SK-N-SH (cell line): ENCODE measurements around the gene MMP21. TPM values are rescaled to one million over a fixed set of nuclear protein-coding genes. Genes with fewer than 3 reads are reported as not detected.

Experiments used
- CTCF ChIA-PET: fragments of 300-600, 350-600 bp; formaldehyde crosslinking; extraction: SDS; loops from one replicate; lab custom pipeline; 2021; lab: Yijun Ruan, JAX
- POLR2A ChIA-PET: fragments of 350-600 bp; sonication (Branson Sonifier 250); formaldehyde crosslinking; extraction: SDS; loops from one replicate; lab custom pipeline; 2020; ENCODE audit warnings: antibody characterized with exemption, inconsistent platforms; lab: Yijun Ruan, JAX
- DNase-seq: peaks from one replicate; pipeline ENCODE4 v3.0.0; 2012
- H2AFZ ChIP-seq: fragments of 200-600 bp; sonication (generic); 2 replicates; pipeline ENCODE4 v1.8.1; 2016; ENCODE audit warnings: antibody characterized with exemption, mild to moderate bottlenecking, low read depth
- H3F3A ChIP-seq: fragments of 200-600 bp; sonication (generic); replicated peaks from 2 replicates; pipeline ENCODE3; 2016; ENCODE audit warnings: antibody characterized with exemption, mild to moderate bottlenecking; ENCODE audit not compliant: insufficient read depth
- H3K27ac ChIP-seq, 2 experiments: fragments of 200-500 bp in 1 of 2; fragments of 200-600 bp in 1 of 2; sonication (Bioruptor generic) in 1 of 2; sonication (generic), shearing (Covaris generic) in 1 of 2; 2 replicates each; pipeline versions ENCODE4 v1.5.1 to v1.6.1; 2014 to 2016; ENCODE audit warnings: low read depth in 2 of 2, inconsistent platforms in 1 of 2, low read length in 1 of 2, mild to moderate bottlenecking in 1 of 2, mixed read lengths in 1 of 2
- H3K27me3 ChIP-seq: fragments of 200-600 bp; sonication (generic), shearing (Covaris generic); 2 replicates; pipeline ENCODE4 v1.6.1; 2016; ENCODE audit warnings: mixed run types; ENCODE audit not compliant: insufficient read depth
- H3K36me3 ChIP-seq, 2 experiments: fragments of 200-500 bp in 1 of 2; fragments of 200-600 bp in 1 of 2; sonication (Bioruptor generic) in 1 of 2; sonication (generic) in 1 of 2; replicated peaks in 1 of 2; 2 replicates each; pipeline versions ENCODE3 to v1.5.1; 2014 to 2016; ENCODE audit warnings: low read length in 1 of 2, mild to moderate bottlenecking in 1 of 2; ENCODE audit not compliant: insufficient read depth in 2 of 2, control insufficient read depth in 1 of 2
- H3K4me1 ChIP-seq, 2 experiments: fragments of 200-500 bp in 1 of 2; fragments of 200-600 bp in 1 of 2; sonication (Bioruptor generic) in 1 of 2; sonication (generic), shearing (Covaris generic) in 1 of 2; 2 replicates each; pipeline versions ENCODE4 v1.5.1 to v1.6.1; 2014 to 2016; ENCODE audit warnings: low read depth in 1 of 2, low read length in 1 of 2, mixed run types in 1 of 2; ENCODE audit not compliant: insufficient read depth in 2 of 2, control insufficient read depth in 1 of 2
- H3K4me2 ChIP-seq: fragments of 200-600 bp; sonication (generic), shearing (Covaris generic); 2 replicates; pipeline ENCODE4 v1.6.1; 2017; ENCODE audit warnings: mixed run types
- H3K4me3 ChIP-seq, 2 experiments: fragments of 200-500 bp in 1 of 2; fragments of 200-600 bp in 1 of 2; sonication (Bioruptor generic) in 1 of 2; sonication (generic), shearing (Covaris generic) in 1 of 2; 2 replicates each; pipeline versions ENCODE4 v1.5.1 to v1.8.1; 2014 to 2016; ENCODE audit warnings: low read depth in 2 of 2, inconsistent platforms in 1 of 2, low read length in 1 of 2, mild to moderate bottlenecking in 1 of 2, mixed read lengths in 1 of 2, moderate library complexity in 1 of 2
- H3K79me2 ChIP-seq: fragments of 200-600 bp; sonication (generic); 2 replicates; pipeline ENCODE4 v1.8.1; 2017; ENCODE audit warnings: mild to moderate bottlenecking; ENCODE audit not compliant: insufficient read depth
- H3K9ac ChIP-seq: fragments of 200-600 bp; sonication (generic); 2 replicates; pipeline ENCODE4 v1.6.1; 2017; ENCODE audit warnings: mixed run types
- H3K9me2 ChIP-seq: fragments of 200-600 bp; sonication (generic); 2 replicates; pipeline ENCODE4 v1.6.1; 2017; ENCODE audit warnings: mixed run types
- H3K9me3 ChIP-seq: fragments of 200-600 bp; sonication (generic); 2 replicates; pipeline ENCODE4 v1.6.1; 2017; ENCODE audit warnings: mixed run types, mild to moderate bottlenecking, moderate library complexity
- H4K20me1 ChIP-seq: fragments of 200-600 bp; sonication (generic); 2 replicates; pipeline ENCODE4 v1.6.1; 2017; ENCODE audit warnings: mild to moderate bottlenecking, mixed run types; ENCODE audit not compliant: insufficient read depth
- CTCF ChIP-seq: fragments of 200-600 bp; sonication (generic); IDR thresholded peaks from 2 replicates; pipeline ENCODE4 v1.6.1; 2017; ENCODE audit warnings: antibody characterized with exemption, mild to moderate bottlenecking, moderate library complexity
- FOSL2 ChIP-seq: IDR thresholded peaks from 2 replicates; pipeline ENCODE4 v1.4.0; 2012; ENCODE audit warnings: low read depth, mild to moderate bottlenecking, moderate library complexity, borderline replicate concordance
- FOXJ3 ChIP-seq: sonication (generic); formaldehyde crosslinking; IDR thresholded peaks from 2 replicates; pipeline ENCODE4 v1.5.1; 2020; ENCODE audit warnings: mild to moderate bottlenecking, missing genetic modification reagents
- GABPA ChIP-seq: IDR thresholded peaks from 2 replicates; pipeline ENCODE4 v1.4.0; 2012; ENCODE audit warnings: low read depth, mild to moderate bottlenecking
- JUND ChIP-seq: IDR thresholded peaks from 2 replicates; pipeline ENCODE4 v1.4.0; 2012
- MAX ChIP-seq: IDR thresholded peaks from 2 replicates; pipeline ENCODE4 v1.4.0; 2012; ENCODE audit warnings: low read depth
- MEF2A ChIP-seq: IDR thresholded peaks from 2 replicates; pipeline ENCODE4 v1.4.0; 2012; ENCODE audit warnings: low read depth, borderline replicate concordance
- RFX5 ChIP-seq: IDR thresholded peaks from 2 replicates; pipeline ENCODE4 v1.6.1; 2012; ENCODE audit warnings: mild to moderate bottlenecking, improper control_type of control experiment, low read length
- SMC3 ChIP-seq: IDR thresholded peaks from 2 replicates; pipeline ENCODE4 v1.6.1; 2012; ENCODE audit warnings: low read depth, low read length, improper control_type of control experiment
- USF1 ChIP-seq: IDR thresholded peaks from 2 replicates; pipeline ENCODE4 v1.4.0; 2012; ENCODE audit warnings: low read depth, borderline replicate concordance
- USF2 ChIP-seq: fragments of 150-350 bp; IDR thresholded peaks from 2 replicates; pipeline ENCODE4 v1.6.1; 2017; ENCODE audit warnings: antibody characterized with exemption, low read length, low read depth, borderline replicate concordance
- ZBTB33 ChIP-seq: IDR thresholded peaks from 2 replicates; pipeline ENCODE4 v1.4.0; 2012; ENCODE audit warnings: low read depth, borderline replicate concordance
- WGBS: methylation state at CpG from one replicate; pipeline ENCODE4 v1.1.6; 2017; ENCODE audit warnings: low lambda C conversion rate; 5-methylcytosine and 5-hydroxymethylcytosine counted together
- polyA plus RNA-seq, 3 experiments: library from polyadenylated mRNA; depleted of rRNA; stranded (reverse); fragments of >200 nt; gene quantifications; 2 replicates each; pipeline ENCODE4 v1.2.3, GENCODE V29; 2012

MMP21 gene
- polyA plus RNA-seq, 1 of the 3 experiments (the other 2 are of a cell fraction) = 0.02 TPM

- TF ChIP-seq ZBTB33 (no peak), FOSL2 (no peak), SMC3 (no peak)
Measured at GRCh38 chr10:125781374-125781773, 5.8 kb upstream of the MMP21 start (continued).

GRCh38 chr10:125779403-125780327, 4.0 kb upstream of the MMP21 start:
- DNase-seq = no peak
- H3K27me3 ChIP-seq = no peaks in the 10 kb centered on the region
- H3K4me1 ChIP-seq = no peaks in the 10 kb centered on the region

More at GRCh38 chr10:125779403-125780327, 4.0 kb upstream of the MMP21 start:
- no peaks in the 10 kb centered on the region for H3F3A ChIP-seq
- no peaks in the 10 kb centered on the region for H3K79me2 ChIP-seq
- no peak for TF ChIP-seq SMC3
- TF ChIP-seq GABPA = no peak
- no peak for TF ChIP-seq JUND
- no peak for TF ChIP-seq MEF2A
- TF ChIP-seq RFX5 = no peak
- no peak for TF ChIP-seq USF2
- no peak for TF ChIP-seq CTCF
- no peak for TF ChIP-seq USF1
- no peak for TF ChIP-seq MAX
- no peak for TF ChIP-seq FOXJ3 (CRISPR knock-in tag)
- H4K20me1 ChIP-seq = no peaks in the 10 kb centered on the region
- H3K9ac ChIP-seq = no peak overlapping the region
- H3K9me2 ChIP-seq = no peaks in the 10 kb centered on the region
- no peak overlapping the region for H3K4me3 ChIP-seq
- CTCF ChIA-PET = interaction anchor here (0.7 kb wide), 1 partner anchor 152 kb away, joined by 3 read pairs; no protein-coding TSS in a partner anchor
- H3K27ac ChIP-seq = no peak overlapping the region
- POLR2A ChIA-PET = no interaction called here
- no peak overlapping the region for H3K4me2 ChIP-seq
- 54% methylated on average over 9 of the region's 10 CpGs for WGBS
- H3K36me3 ChIP-seq = no peaks in the 10 kb centered on the region
- no peak overlapping the region for H2AFZ ChIP-seq
- no peaks in the 10 kb centered on the region for H3K9me3 ChIP-seq
